Measurements from ENCODE around the gene WFIKKN1. TPM values are rescaled to one million over a fixed set of nuclear protein-coding genes. Genes with fewer than 3 reads are reported as not detected.

WFIKKN1 gene
- total RNA-seq, 1 donor from 2014 or later: 1.7 TPM

GRCh38 chr16:637081-638018, 6.6 kb downstream of the WFIKKN1 start:
- DNase-seq (ENCODE audit: low spot score): peak; percentile 92

- no peak for DNase-seq (ENCODE audit: low spot score)
Observed at GRCh38 chr16:638034-638543, 7.3 kb downstream of the WFIKKN1 start.

GRCh38 chr16:638836-639235, 8.1 kb downstream of the WFIKKN1 start:
- no peak for DNase-seq (ENCODE audit: low spot score)

- no peak for DNase-seq (ENCODE audit: low spot score)
Observed at GRCh38 chr16:640614-641013, 9.8 kb downstream of the WFIKKN1 start.

- DNase-seq (ENCODE audit: low spot score): peak; percentile 83
Observed at GRCh38 chr16:641326-642188, 10.8 kb downstream of the WFIKKN1 start, which contains the start of gene MCRIP2. TSS of gene MCRIP2 (plus strand) at chr16:641828. CDS start at chr16:641992, 164 bp downstream.

GRCh38 chr16:642189-643049, 11.6 kb downstream of the WFIKKN1 start:
- peak; percentile 61 for DNase-seq (ENCODE audit: low spot score)

GRCh38 chr16:643050-643368, 12.2 kb downstream of the WFIKKN1 start:
- DNase-seq (ENCODE audit: low spot score): no peak

GRCh38 chr16:644556-644955, 13.8 kb downstream of the WFIKKN1 start:
- DNase-seq (ENCODE audit: low spot score): no peak

GRCh38 chr16:645852-646678, 15.3 kb downstream of the WFIKKN1 start:
- DNase-seq (ENCODE audit: low spot score): no peak

- no peak for DNase-seq (ENCODE audit: low spot score)
Observed at GRCh38 chr16:646679-647172, 15.9 kb downstream of the WFIKKN1 start.

GRCh38 chr16:647173-647902, 16.6 kb downstream of the WFIKKN1 start:
- DNase-seq (ENCODE audit: low spot score): no peak

- DNase-seq (ENCODE audit: low spot score): peak; percentile 75
Observed at GRCh38 chr16:648071-648780, 17.4 kb downstream of the WFIKKN1 start.

GRCh38 chr16:648781-649589, 18.2 kb downstream of the WFIKKN1 start, which contains the start of gene WDR90:
TSS of gene WDR90 (plus strand) at chr16:649365. CDS start at chr16:649417, 52 bp downstream.
- peak; percentile 95 for DNase-seq (ENCODE audit: low spot score)

GRCh38 chr16:649631-650030, 18.8 kb downstream of the WFIKKN1 start:
- no peak for DNase-seq (ENCODE audit: low spot score)

- DNase-seq (ENCODE audit: low spot score): no peak
Observed at GRCh38 chr16:651844-652243, 21.1 kb downstream of the WFIKKN1 start.

- no peak for DNase-seq (ENCODE audit: low spot score)
Observed at GRCh38 chr16:652454-653305, 21.9 kb downstream of the WFIKKN1 start.

- no peak for DNase-seq (ENCODE audit: low spot score)
Observed at GRCh38 chr16:654034-654433, 23.2 kb downstream of the WFIKKN1 start.

All from mucosa of gallbladder (tissue), 1 donor.